Loucy (cell line): Measurements from ENCODE around the gene MUC3A.
A peak's percentile ranks its signal among the peaks of the same experiment; 100 is the strongest.
"Not testable (repeated sequence)": the region's sequence is repeated elsewhere in the genome, so short reads cannot be mapped to it uniquely, and the experiment has no call there.

Source experiments
- H2AFZ ChIP-seq: fragments of 200-600 bp; sonication (generic); 2 replicates; pipeline ENCODE4 v1.6.0; 2016; ENCODE audit warnings: antibody characterized with exemption, mild to moderate bottlenecking, low read length, moderate library complexity
- H3F3A ChIP-seq: fragments of 200-600 bp; 2 replicates; pipeline ENCODE4 v1.6.0; 2016; ENCODE audit warnings: antibody characterized with exemption, low read depth, mild to moderate bottlenecking
- H3K27me3 ChIP-seq: fragments of 200-600 bp; sonication (generic); 2 replicates; pipeline ENCODE4 v1.6.1; 2014; ENCODE audit warnings: low read length, mild to moderate bottlenecking; ENCODE audit not compliant: insufficient read depth, poor library complexity, severe bottlenecking
- H3K36me3 ChIP-seq: fragments of 200-600 bp; sonication (generic); 2 replicates; pipeline ENCODE4 v1.6.1; 2016; ENCODE audit warnings: low read length; ENCODE audit not compliant: insufficient read depth
- H3K4me1 ChIP-seq: fragments of 200-600 bp; sonication (generic); 2 replicates; pipeline ENCODE4 v1.5.1; 2014; ENCODE audit warnings: low read length, mild to moderate bottlenecking; ENCODE audit not compliant: insufficient read depth, poor library complexity, severe bottlenecking
- H3K4me2 ChIP-seq: fragments of 200-600 bp; sonication (generic); 2 replicates; pipeline ENCODE4 v1.6.0; 2014; ENCODE audit warnings: antibody characterized with exemption, low read length, low read depth, mild to moderate bottlenecking; ENCODE audit not compliant: poor library complexity, severe bottlenecking
- H3K4me3 ChIP-seq: fragments of 200-600 bp; sonication (generic); 2 replicates; pipeline ENCODE4 v1.5.1; 2014; ENCODE audit warnings: low read length, mild to moderate bottlenecking, mixed read lengths; ENCODE audit not compliant: poor library complexity, severe bottlenecking
- H3K79me2 ChIP-seq: fragments of 200-600 bp; sonication (generic); 2 replicates; pipeline ENCODE4 v1.6.1; 2014; ENCODE audit warnings: low read length; ENCODE audit not compliant: insufficient read depth
- H3K9ac ChIP-seq: fragments of 200-600 bp; sonication (generic); 2 replicates; pipeline ENCODE4 v1.6.0; 2014; ENCODE audit warnings: mild to moderate bottlenecking, low read depth, low read length, moderate library complexity; ENCODE audit not compliant: poor library complexity, severe bottlenecking
- H3K9me2 ChIP-seq: fragments of 200-600 bp; sonication (generic); replicated peaks from 2 replicates; pipeline ENCODE4 v1.6.1; 2016; ENCODE audit warnings: low read depth, low read length, mixed read lengths
- H3K9me3 ChIP-seq: fragments of 200-600 bp; sonication (generic); 2 replicates; pipeline ENCODE4 v1.6.1; 2014; ENCODE audit warnings: mild to moderate bottlenecking, antibody characterized with exemption, low read length, low read depth; ENCODE audit not compliant: insufficient read depth
- H4K20me1 ChIP-seq: fragments of 200-600 bp; sonication (generic); 2 replicates; pipeline ENCODE4 v1.6.0; 2014; ENCODE audit warnings: antibody characterized with exemption, low read length, mild to moderate bottlenecking; ENCODE audit not compliant: insufficient read depth, poor library complexity, severe bottlenecking
- CTCF ChIP-seq: fragments of 200-600 bp; sonication (generic); conservative IDR thresholded peaks from 2 replicates; pipeline ENCODE4 v1.5.1; 2014; ENCODE audit warnings: mild to moderate bottlenecking, antibody characterized with exemption, low read length
- EZH2phosphoT487 ChIP-seq: fragments of 200-600 bp; IDR thresholded peaks from 2 replicates; pipeline ENCODE4 v1.6.1; 2018; ENCODE audit warnings: antibody characterized with exemption, mild to moderate bottlenecking, moderate library complexity, borderline replicate concordance

The MUC3A gene

GRCh38 chr7:100914208-100914878 is 35.0 kb upstream of the MUC3A start:
- no peak overlapping the region for H3K9ac ChIP-seq
- H3K27me3 ChIP-seq = no peaks in the 10 kb centered on the region
- H3F3A ChIP-seq = no peaks in the 10 kb centered on the region
- H3K9me3 ChIP-seq = no peaks in the 10 kb centered on the region
- no peak overlapping the region for H2AFZ ChIP-seq
- no peak overlapping the region for H3K4me2 ChIP-seq
- H4K20me1 ChIP-seq = no peaks in the 10 kb centered on the region
- no peaks in the 10 kb centered on the region for H3K79me2 ChIP-seq
- no peaks in the 10 kb centered on the region for H3K9me2 ChIP-seq
- H3K4me1 ChIP-seq = no peaks in the 10 kb centered on the region
- TF ChIP-seq CTCF (no peak), EZH2phosphoT487 (no peak)
- H3K4me3 ChIP-seq = no peak overlapping the region
- no peaks in the 10 kb centered on the region for H3K36me3 ChIP-seq

GRCh38 chr7:100914879-100915447 is 34.4 kb upstream of the MUC3A start:
- Histone ChIP-seq H3K4me2 (no peak overlapping the region), H3K9me3 (no peaks in the 10 kb centered on the region), H3K9ac (no peak overlapping the region), H3K4me3 (no peak overlapping the region), H3K9me2 (no peaks in the 10 kb centered on the region), H3K27me3 (no peaks in the 10 kb centered on the region), H3F3A (no peaks in the 10 kb centered on the region), H4K20me1 (no peaks in the 10 kb centered on the region), H3K36me3 (no peaks in the 10 kb centered on the region), H3K79me2 (no peaks in the 10 kb centered on the region), H2AFZ (no peak overlapping the region), H3K4me1 (no peaks in the 10 kb centered on the region)
- TF ChIP-seq EZH2phosphoT487 (no peak), CTCF (no peak)

- not testable (repeated sequence) for H2AFZ ChIP-seq, H3K27me3 ChIP-seq
These were observed 30.0 kb upstream of the MUC3A start for GRCh38 chr7:100919335-100919734.

GRCh38 chr7:100919779-100920437 is 29.4 kb upstream of the MUC3A start:
- H3K36me3 ChIP-seq, H3K9me2 ChIP-seq, H3F3A ChIP-seq, H3K27me3 ChIP-seq, H3K79me2 ChIP-seq, H3K4me3 ChIP-seq, H3K9me3 ChIP-seq, H4K20me1 ChIP-seq: not testable (repeated sequence)
- H3K9ac ChIP-seq = peak overlapping the region; percentile 44
- peak overlapping the region; percentile 63 for H3K4me2 ChIP-seq
- peak overlapping the region; percentile 25 for H2AFZ ChIP-seq
- H3K4me1 ChIP-seq = peaks cover 11% of the 10 kb centered on the region

More at GRCh38 chr7:100919335-100919734, 30.0 kb upstream of the MUC3A start:
- not testable (repeated sequence) for H3K4me2 ChIP-seq, H3F3A ChIP-seq, H4K20me1 ChIP-seq, H3K36me3 ChIP-seq, H3K9me3 ChIP-seq, H3K9me2 ChIP-seq, H3K9ac ChIP-seq, H3K4me3 ChIP-seq, H3K79me2 ChIP-seq
- H3K4me1 ChIP-seq = peaks cover 11% of the 10 kb centered on the region
